ENCODE data around the gene SEC61A2.
"Not testable (repeated sequence)": the region's sequence is repeated elsewhere in the genome, so short reads cannot be mapped to it uniquely, and the experiment has no call there.

Gene SEC61A2

GRCh38 chr10:12160664-12161063 lies 31.2 kb downstream of the SEC61A2 start:
- no peak for DNase-seq (ENCODE audit: low read depth)

GRCh38 chr10:12162927-12163326 lies 33.5 kb downstream of the SEC61A2 start:
- no peak for DNase-seq (ENCODE audit: low read depth)

GRCh38 chr10:12164085-12164484 lies 34.6 kb downstream of the SEC61A2 start:
- DNase-seq (ENCODE audit: low read depth) = no peak

- no peak for DNase-seq (ENCODE audit: low read depth)
Measured at GRCh38 chr10:12165036-12165435, 35.6 kb downstream of the SEC61A2 start.

- no peak for DNase-seq (ENCODE audit: low read depth)
Measured at GRCh38 chr10:12165999-12166775, 36.7 kb downstream of the SEC61A2 start.

- not testable (repeated sequence) for DNase-seq (ENCODE audit: low read depth)
Measured at GRCh38 chr10:12171512-12171911, 42.0 kb downstream of the SEC61A2 start.

- peak; percentile 25 for DNase-seq (ENCODE audit: low read depth)
Measured at GRCh38 chr10:12177642-12178041, 48.2 kb downstream of the SEC61A2 start.

- no peak for DNase-seq (ENCODE audit: low read depth)
Measured at GRCh38 chr10:12179606-12180170, 50.2 kb downstream of the SEC61A2 start.

- DNase-seq (ENCODE audit: low read depth) = no peak
Measured at GRCh38 chr10:12180221-12180974, 50.9 kb downstream of the SEC61A2 start.

GRCh38 chr10:12181065-12181775 lies 51.7 kb downstream of the SEC61A2 start:
- no peak for DNase-seq (ENCODE audit: low read depth)

- DNase-seq (ENCODE audit: low read depth) = no peak
Measured at GRCh38 chr10:12184165-12184564, 54.7 kb downstream of the SEC61A2 start.

- no peak for DNase-seq (ENCODE audit: low read depth)
Measured at GRCh38 chr10:12186323-12186722, 56.8 kb downstream of the SEC61A2 start.

- no peak for DNase-seq (ENCODE audit: low read depth)
Measured at GRCh38 chr10:12187321-12187905, 57.9 kb downstream of the SEC61A2 start.

- DNase-seq (ENCODE audit: low read depth) = no peak
Measured at GRCh38 chr10:12188656-12189055, 59.2 kb downstream of the SEC61A2 start.

- no peak for DNase-seq (ENCODE audit: low read depth)
Measured at GRCh38 chr10:12189426-12189825, 59.9 kb downstream of the SEC61A2 start.

- DNase-seq (ENCODE audit: low read depth) = no peak
Measured at GRCh38 chr10:12191715-12192114, 62.2 kb downstream of the SEC61A2 start.

- no peak for DNase-seq (ENCODE audit: low read depth)
Measured at GRCh38 chr10:12193193-12193592, 63.7 kb downstream of the SEC61A2 start.

- DNase-seq (ENCODE audit: low read depth) = no peak
Measured at GRCh38 chr10:12194752-12195271, 65.3 kb downstream of the SEC61A2 start.

GRCh38 chr10:12195281-12195602 lies 65.8 kb downstream of the SEC61A2 start:
- DNase-seq (ENCODE audit: low read depth) = no peak

- peak; percentile 70 for DNase-seq (ENCODE audit: low read depth)
Measured at GRCh38 chr10:12195603-12196506, 66.4 kb downstream of the SEC61A2 start, which contains the start of the genes CDC123 and NUDT5. TSS of gene CDC123 (plus strand) at chr10:12196188. CDS start at chr10:12196246, 58 bp downstream. TSS of gene NUDT5 (minus strand) at chr10:12195891. CDS start at chr10:12186291, 9,600 bp downstream.

All from HS-5 (cell line).